ENCODE results near the gene ADAMTS17.
A peak's percentile ranks its signal among the peaks of the same experiment; 100 is the strongest.

The ADAMTS17 gene

GRCh38 chr15:100341750-100342560 is at the start of gene ADAMTS17:
Gene ADAMTS17, minus strand, starts transcription at chr15:100341975. Its CDS starts 76 bp downstream, at chr15:100341899.
- peak; percentile 83 to 85 for DNase-seq (ENCODE audit: low read depth in 1 of 2, low spot score in 1 of 2)

DNA sequence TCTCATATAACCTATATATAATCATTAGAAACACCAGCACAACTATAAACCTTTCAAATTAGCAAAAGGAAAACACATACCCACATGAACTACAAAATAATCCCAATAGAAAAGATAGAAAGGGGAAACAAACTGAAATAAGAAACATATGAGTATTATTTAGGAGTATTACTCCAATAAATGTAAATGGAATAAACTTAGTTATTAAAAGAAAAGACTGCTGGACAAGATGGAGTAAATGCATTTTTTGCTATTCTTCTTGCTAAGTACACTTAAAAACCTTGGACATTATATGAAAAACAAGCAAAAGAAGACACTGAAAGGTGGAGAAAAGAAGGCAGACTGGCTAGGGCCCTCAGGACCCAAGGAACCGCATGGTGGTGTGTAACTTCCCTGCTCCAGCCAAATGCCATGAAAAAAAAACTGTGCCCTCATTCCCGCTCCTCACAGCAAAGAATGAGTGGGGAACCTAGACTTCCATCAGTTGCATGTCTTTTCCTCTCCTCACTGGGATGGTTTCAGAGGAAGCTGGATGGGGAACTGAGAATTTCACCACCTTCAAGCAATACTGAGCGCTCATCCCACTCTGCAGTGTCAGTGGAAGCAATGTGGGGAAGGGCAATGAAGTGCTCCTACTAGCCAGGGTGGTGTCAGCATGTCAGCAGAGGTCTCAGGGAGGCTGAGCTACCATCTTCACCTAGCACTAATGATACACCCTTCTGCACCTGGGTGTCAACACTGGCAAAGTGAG is 43.7 kb upstream of the ADAMTS17 start:
- no peak for DNase-seq (ENCODE audit: low read depth in 1 of 2, low spot score in 1 of 2)

DNA sequence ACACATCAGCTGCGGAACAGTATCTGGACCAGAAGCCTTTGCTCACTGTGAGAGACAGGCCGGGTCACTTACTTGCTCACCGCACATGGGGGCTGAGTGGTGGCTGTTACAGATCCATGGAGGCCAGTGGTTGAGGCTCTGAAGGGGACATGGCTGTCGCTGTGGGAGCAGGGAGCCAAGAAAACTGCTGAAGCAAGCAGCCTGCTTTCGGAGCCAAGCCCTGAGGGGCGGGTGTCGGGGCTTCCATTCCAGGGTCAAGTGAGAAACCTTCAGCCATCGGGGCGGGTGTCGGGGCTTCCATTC is 42.3 kb upstream of the ADAMTS17 start:
- DNase-seq (ENCODE audit: low read depth in 1 of 2, low spot score in 1 of 2) = no peak

GRCh38 chr15:100383302-100384107 is 41.7 kb upstream of the ADAMTS17 start:
- DNase-seq (ENCODE audit: low read depth in 1 of 2, low spot score in 1 of 2) = no peak

DNA sequence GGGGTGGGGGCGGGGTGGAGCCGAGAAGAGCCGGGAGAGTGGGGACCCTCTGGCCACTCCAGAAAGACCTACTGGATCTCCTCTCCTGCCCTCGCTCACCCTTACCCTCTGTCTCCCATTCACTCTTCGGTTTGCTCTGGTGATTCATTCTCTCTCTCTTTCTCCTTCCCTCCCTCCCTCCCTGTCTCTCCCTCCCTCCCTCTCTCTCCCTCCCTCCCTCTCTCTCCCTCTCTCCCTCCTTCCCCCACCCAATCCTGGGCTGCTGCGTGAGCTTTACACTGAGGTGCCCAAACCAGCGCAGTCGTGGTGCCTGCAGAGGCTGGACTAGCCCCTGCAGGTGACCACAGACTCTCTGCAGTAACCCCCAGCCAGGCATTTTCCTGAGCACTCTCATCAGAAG is 32.2 kb upstream of the ADAMTS17 start:
- DNase-seq (ENCODE audit: low read depth in 1 of 2, low spot score in 1 of 2) = no peak

DNA sequence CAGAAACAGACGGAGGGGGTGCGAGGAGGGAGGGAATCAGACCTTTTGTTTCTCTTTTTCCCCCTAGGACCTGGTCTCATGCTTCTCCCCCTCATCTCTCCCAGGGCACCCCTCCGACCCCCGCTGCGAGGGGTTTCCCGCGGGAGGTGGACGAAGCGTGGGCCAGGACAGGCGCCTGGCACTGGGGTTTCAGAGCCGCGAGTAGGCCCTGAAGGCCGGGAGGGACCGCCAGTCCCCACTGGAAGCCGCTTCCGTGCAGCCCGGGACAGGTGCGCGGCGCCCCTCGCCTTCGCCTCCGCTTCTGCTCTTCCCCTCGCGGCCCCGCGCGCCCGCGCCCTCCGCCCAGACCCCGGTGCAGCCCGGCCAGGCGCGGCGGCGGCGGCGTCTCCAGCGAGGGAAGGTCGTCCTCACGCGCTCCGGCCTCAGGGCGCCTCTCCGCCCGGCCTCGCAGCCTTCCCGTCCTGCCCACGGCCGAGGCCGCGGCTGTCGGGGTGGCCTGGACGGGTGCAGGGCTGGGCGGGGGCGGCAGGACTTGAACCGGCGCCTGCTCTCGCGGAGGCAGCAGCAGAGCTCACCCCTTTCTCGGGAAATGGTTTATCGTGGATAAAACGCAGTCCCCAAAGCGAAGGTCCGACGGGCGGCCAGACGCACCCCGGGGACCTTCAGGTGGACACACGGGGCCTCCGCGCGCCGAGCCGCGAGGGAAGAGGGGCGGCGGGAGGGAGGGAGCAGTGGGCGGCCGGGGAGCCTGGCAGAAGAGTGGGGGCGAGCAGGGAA is 31.5 kb upstream of the ADAMTS17 start:
- DNase-seq (ENCODE audit: low read depth in 1 of 2, low spot score in 1 of 2) = no peak

DNA sequence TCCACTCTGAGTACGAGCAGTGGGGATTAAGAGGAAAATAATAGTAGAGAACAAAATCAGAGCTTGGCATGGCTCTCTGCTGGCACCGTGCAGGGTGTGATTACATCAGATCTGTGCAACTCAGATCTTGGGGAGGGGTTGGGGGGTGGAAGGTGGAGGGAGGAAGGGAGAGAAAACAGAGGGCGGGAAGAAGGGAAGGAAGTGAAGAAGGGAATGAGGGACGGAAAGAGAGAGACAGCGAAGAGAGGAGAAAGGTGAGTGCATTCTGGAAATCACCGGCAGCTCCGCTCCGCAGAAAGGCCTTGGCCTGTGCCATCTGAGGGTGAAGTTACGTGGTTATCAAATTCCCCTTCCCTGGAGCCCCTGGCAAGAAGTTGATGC is 31.0 kb upstream of the ADAMTS17 start:
- DNase-seq (ENCODE audit: low read depth in 1 of 2, low spot score in 1 of 2) = no peak

GRCh38 chr15:100355342-100355741 is 13.6 kb upstream of the ADAMTS17 start:
- DNase-seq (ENCODE audit: low read depth in 1 of 2, low spot score in 1 of 2) = no peak

GRCh38 chr15:100353449-100353848 is 11.7 kb upstream of the ADAMTS17 start:
- no peak for DNase-seq (ENCODE audit: low read depth in 1 of 2, low spot score in 1 of 2)

DNA sequence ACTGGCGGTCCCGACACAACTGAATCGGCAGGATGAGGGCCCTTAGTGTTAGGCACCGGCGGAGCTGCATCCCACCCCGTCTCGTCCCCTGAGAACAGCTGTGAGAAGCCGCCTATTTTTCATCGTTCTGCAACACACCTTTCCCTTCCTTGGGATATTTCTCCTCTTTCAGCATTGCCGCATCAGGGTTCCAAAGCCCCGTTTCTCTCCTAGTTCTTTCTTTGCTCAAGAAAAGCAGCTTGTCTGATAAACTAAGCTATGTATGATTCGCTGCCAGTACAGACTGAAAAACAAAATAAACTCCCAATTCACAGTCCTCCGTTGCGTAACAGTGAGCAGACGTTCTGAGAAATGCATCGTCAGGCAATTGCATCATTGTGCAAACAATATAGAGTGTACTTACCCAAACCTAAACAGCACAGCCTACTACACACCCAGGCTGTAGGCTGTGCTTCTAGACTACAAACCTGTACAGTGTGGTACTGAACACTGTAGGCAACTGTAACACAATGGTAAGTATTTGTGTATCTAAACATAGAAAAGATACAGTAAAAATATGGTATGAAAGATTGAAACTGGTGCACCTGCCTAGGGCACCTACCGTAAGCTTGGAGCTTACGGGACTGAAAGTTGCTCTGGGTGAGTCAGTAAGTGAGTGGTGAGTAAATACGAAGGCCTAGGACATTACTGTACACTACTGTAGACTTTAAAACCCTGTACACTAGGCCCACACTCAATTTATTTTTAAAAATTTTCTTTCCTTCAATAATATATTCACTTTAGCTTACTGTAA is 8.9 kb upstream of the ADAMTS17 start:
- no peak for DNase-seq (ENCODE audit: low read depth in 1 of 2, low spot score in 1 of 2)

DNA sequence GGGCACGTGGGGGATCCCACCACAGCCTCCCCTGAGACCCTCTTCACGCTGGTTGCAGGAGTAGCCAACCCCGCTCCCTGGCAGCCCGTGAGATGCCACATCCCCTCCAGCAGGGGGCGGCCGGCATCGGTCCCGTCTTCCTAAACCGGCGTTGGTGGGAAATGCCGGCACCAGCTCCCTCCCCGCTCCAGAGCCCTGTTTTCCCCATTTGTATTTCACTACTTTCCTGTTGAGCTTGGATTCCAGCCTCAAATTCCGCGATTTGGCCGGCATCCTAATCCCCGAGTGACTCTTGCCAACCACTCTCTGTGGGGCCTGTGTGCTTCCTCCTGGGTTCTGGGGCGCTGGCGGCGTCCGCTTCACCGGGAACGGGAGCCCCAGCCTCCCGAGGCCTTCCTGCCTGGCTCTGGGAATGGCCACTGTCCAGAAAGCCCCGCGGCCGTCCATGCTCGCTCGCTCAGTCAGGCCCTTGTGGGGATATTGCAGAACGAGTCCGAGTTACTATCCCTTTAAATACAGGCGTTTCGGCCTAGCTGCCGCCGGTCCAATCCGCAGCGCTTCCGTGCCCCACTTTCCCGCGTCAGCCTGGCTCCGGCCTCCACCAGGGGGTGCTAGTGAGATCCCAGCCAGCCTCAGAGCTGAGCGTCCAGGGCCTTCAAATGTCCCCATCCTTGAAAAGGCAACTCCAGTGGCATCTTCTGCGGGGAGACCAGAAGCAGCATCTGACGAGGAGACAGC is 8.1 kb upstream of the ADAMTS17 start:
- DNase-seq (ENCODE audit: low read depth in 1 of 2, low spot score in 1 of 2) = peak; percentile 68 to 81

DNA sequence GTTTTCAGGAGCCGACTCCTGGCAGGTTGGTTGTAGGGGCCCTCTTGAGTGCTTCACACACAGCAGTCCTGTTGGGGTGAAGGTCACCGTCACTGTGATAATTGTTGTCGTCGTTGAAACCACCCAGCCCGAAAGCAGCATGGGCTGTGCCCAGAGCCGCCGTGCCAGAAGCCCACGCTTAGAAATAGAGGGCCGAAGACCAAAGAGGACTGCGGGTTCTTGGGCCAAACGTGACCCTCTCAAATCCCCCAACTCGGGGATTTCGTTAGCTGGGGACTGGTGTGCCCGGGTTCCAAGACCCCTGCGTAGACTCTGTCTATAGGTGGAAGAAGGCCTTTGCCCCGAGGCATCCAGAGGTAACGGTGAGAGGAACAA is 7.5 kb upstream of the ADAMTS17 start:
- no peak for DNase-seq (ENCODE audit: low read depth in 1 of 2, low spot score in 1 of 2)

DNA sequence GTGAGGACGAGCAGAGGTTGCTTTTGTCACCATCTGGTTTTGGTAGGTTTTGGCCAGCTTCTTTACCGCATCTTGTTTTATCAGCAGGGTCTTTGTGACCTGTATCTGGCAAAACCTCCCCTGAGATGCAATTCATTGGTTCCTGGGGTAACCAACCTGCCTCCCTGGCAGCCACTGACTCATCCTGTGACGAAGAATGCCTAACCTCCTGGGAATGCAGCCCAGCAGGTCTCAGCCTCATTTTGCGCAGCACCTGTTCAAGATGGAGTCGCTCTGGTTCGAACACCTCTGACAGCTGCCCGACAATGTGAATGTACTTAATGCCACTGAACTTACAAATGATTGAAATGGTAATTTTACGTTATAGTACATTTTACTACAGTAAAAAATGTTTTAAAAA is 6.8 kb upstream of the ADAMTS17 start:
- DNase-seq (ENCODE audit: low read depth in 1 of 2, low spot score in 1 of 2) = no peak

DNA sequence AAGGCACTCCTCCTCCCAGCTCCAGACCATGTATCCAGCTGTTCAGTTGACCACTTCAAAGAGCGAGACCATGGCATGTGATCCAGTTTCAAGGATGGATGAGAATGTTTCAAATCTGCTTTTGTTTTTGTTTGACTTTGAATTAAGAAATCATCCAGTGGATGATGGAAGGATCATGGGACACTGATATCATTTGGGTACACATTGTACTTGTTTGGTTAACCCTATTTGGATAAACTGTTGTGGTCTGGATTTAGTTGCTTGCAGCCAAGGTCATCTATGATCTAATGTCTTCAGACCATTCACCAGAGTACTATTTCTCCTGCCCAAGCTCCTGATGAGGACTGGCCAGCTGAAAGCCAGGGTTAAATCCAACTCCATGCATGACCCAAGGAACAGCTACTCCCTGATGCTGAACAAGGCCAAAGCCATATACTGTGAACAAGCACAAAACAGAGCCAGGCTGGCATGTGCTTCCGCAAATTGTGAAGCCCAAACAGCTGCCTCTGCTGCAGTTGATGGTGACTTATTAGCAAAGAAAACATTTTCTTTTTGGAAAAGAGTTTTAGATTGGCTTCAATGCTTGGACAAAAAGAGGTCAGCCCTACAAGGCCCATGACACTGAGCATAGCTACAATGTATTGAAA is 5.2 kb upstream of the ADAMTS17 start:
- DNase-seq (ENCODE audit: low read depth in 1 of 2, low spot score in 1 of 2) = no peak

- DNase-seq (ENCODE audit: low read depth in 1 of 2, low spot score in 1 of 2) = no peak
Measured at GRCh38 chr15:100345438-100345837, 3.7 kb upstream of the ADAMTS17 start.

DNA sequence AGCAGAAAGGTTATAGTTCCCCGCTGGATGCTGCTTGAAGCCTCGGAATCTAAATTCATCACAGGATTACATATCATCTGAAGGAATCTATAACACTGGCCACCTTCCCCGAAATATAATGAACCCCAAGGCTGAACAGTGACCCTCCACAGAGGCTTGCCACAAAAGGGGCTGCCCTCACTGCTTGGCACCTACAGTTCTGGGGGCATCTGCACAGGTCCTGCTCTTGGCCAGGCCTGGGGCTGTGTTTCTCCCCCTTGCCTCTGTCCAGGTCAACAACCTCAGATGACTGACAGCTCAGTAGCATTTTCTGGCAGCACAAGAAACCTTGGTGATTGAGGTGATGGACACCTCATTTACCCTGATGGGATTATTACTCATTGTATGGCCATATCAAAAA is 1.5 kb upstream of the ADAMTS17 start:
- DNase-seq (ENCODE audit: low read depth in 1 of 2, low spot score in 1 of 2) = no peak

DNA sequence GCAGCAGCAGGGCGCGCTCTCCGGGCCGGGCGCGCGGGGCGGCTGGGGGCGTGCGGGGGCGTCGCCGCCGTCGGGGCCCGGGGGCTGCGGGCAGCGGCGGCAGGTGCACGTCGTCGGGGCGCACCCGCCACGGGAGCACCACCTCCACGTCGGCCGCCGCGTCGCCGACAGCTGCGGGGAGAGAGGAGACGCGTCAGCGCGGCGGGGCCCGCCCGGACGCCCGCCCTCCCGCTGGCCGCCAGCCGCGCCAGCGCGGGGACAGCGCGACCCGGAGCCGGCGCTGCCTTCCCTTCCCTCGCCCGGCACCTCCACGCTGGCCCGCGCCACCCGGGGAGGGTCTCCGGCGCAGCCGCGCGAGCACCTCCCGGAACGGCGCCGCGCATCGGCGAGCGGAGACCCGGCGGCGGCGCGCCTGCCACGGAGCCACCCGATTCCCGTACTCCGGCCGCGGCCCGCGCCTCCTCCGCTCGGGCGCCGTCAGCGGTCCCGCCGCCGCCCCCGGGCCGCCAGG is 481 bp downstream of the ADAMTS17 start:
- DNase-seq (ENCODE audit: low read depth in 1 of 2, low spot score in 1 of 2) = no peak

DNA sequence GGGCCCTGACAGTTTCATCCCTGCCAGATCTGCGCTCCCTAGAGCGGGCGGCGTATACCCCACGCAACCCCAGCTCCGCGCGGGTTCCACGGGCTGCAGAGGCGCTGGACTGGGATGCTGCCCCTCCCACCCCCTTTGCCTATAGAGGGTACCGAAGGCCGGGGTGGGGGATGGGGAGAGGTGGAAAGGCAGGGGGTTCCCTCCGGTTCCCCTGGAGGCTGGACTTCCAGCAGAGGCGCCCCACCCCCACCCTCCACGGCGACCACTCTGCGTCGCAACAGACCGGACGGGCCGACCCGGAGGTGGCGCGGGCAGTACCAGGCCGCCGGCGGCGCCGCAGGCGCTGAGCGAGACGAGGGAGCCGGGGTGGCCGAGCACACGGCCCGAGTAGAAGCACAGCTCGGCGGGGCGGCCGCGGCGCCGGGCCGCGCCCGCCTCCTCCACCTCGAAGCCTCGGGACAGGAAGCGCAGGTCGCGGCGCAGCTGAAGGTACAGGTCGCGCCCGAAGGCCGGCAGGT is 995 bp downstream of the ADAMTS17 start:
- DNase-seq (ENCODE audit: low read depth in 1 of 2, low spot score in 1 of 2) = no peak

DNA sequence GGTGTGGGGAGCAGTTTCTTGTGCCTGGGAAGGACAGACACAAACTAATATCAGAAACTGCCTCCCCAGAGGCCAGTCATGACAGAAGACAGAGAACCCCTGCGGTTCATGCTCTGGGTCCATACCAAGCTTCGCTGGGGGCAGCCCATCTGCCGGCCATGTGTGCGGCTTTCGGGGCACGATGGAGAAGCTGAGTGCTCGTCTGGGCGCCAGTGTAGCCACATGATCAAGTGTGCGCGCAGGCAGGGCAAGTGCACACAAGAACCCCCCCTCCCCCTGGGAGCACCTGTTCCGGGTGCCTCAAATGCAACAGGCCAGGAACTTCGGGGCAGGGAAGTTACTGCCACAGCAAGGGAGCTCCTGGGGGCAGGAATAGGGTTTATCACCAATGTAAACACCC is 1.8 kb downstream of the ADAMTS17 start:
- DNase-seq (ENCODE audit: low read depth in 1 of 2, low spot score in 1 of 2) = no peak

Measured in stimulated activated CD4-positive, alpha-beta T cell treated with anti-CD3 and anti-CD28 coated beads, Interleukin-15, amount 100 ng/mL, for 1 hour (primary cell).